22Rv1 (cell line): ENCODE data around the gene OPRM1.

Experiments used
- H3K27ac ChIP-seq: fragments of 450-650 bp; 2 replicates; pipeline ENCODE4 v1.5.1; 2017
- CTCF ChIP-seq: fragments of 450-650 bp; IDR thresholded peaks from 2 replicates; pipeline ENCODE4 v1.5.1; 2017; ENCODE audit warnings: mild to moderate bottlenecking
- ZFX ChIP-seq: fragments of 450-650 bp; IDR thresholded peaks from 2 replicates; pipeline ENCODE4 v1.6.1; 2017; ENCODE audit warnings: antibody characterized with exemption, borderline replicate concordance

OPRM1 gene

GRCh38 chr6:154243793-154244750, 205.0 kb downstream of the OPRM1 start:
- no peak overlapping the region for H3K27ac ChIP-seq
- no peak for TF ChIP-seq CTCF
- TF ChIP-seq ZFX: no peak

GRCh38 chr6:154245506-154245905, 206.5 kb downstream of the OPRM1 start:
- H3K27ac ChIP-seq: no peak overlapping the region
- no peak for TF ChIP-seq CTCF
- no peak for TF ChIP-seq ZFX

GRCh38 chr6:154246723-154247118, 207.7 kb downstream of the OPRM1 start:
- no peak overlapping the region for H3K27ac ChIP-seq
- TF ChIP-seq ZFX: no peak
- no peak for TF ChIP-seq CTCF

GRCh38 chr6:154247119-154247861, 208.2 kb downstream of the OPRM1 start:
- TF ChIP-seq CTCF (no peak), ZFX (no peak)
- no peak overlapping the region for H3K27ac ChIP-seq

- no peak overlapping the region for H3K27ac ChIP-seq
- TF ChIP-seq CTCF (no peak), ZFX (no peak)
These were observed 210.7 kb downstream of the OPRM1 start for GRCh38 chr6:154249499-154250298.

GRCh38 chr6:154251116-154251515, 212.1 kb downstream of the OPRM1 start:
- H3K27ac ChIP-seq: no peak overlapping the region
- TF ChIP-seq ZFX (no peak), CTCF (no peak)
